Stimulated activated CD4-positive, alpha-beta T cell treated with anti-CD3 and anti-CD28 coated beads, TNF-alpha, amount 100 ng/mL, for 24 hours (primary cell): ENCODE measurements around the gene COL21A1.

ENCODE experiments used
- DNase-seq, 3 experiments: peaks; one replicate each; pipeline ENCODE4 v3.0.0-alpha.2; 2020; ENCODE audit warnings: low read depth in 3 of 3

Gene COL21A1

DNA sequence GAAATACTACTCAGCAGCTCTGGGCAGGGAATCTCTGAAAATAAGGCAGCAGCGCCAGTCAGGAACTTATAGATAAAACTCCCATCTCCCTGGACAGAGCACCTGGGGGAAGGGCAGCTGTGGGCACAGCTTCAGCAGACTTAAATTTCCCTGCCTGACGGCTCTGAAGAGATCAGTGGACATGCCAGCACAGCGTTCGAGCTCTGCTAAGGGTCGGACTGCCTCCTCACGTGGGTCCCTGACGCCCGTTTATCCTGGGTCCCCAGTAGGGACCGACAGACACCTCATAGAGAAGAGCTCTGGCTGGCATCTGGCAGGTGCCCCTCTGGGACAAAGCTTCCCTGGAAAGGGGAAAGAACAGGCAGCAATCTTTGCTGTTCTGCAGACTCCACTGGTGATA is 59.0 kb downstream of the COL21A1 start:
- no peak for DNase-seq

DNA sequence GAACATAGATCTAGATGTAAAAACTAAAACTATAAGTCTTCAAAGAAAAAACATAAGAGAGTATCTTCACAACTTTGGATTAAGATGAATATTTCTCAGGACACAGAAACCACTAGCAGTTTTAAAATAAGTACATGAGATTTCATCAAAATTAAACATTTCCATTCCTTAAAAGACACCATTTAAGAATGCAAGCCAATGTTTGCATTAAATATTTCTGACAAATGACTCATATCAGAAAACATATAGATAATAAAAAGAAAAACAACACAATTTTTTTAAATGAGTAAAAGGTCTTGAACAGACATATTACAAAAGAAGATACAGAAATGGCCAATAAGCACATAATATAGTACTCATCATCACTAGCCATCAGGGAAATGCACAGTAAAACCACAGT is 59.7 kb downstream of the COL21A1 start:
- no peak for DNase-seq

DNA sequence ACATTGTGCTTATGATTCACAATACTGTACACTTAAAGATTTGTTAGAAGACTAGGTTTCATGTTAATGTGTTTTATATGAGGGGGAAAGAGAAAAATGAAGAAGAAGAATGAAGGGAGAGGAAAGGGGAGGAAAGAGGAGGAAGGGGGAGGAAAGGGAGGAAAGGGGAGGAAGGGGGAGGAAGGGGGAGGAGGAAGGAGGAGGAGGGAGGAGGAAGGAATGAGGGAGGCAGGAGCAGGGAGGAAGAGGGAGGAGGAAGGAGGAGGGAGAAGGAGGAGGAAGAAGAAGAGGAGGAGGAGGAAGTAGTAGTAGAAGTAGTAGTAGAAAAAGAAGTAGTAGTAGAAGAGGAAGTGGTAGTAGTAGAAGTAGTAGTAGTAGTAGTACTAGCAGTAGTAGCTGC is 70.6 kb downstream of the COL21A1 start:
- no peak for DNase-seq

DNA sequence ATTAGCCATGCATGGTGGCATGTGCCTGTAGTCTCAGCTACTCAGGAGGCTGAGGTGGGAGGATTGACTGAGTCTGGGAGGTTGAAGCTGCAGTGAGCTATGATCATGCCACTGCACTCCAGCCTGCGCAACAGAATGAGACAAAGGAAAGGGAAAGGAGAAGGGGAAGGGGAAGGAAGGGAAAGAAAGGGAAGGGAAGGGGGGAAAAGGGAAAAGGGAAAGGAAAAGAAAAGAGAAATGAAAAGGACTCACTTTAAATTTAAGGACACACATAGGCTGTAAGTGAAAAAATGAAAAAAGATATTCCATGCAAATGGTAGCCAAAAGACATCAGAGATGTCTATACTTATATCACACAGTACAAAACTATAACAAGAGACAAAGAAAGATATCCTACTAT is 74.2 kb downstream of the COL21A1 start:
- no peak for DNase-seq

DNA sequence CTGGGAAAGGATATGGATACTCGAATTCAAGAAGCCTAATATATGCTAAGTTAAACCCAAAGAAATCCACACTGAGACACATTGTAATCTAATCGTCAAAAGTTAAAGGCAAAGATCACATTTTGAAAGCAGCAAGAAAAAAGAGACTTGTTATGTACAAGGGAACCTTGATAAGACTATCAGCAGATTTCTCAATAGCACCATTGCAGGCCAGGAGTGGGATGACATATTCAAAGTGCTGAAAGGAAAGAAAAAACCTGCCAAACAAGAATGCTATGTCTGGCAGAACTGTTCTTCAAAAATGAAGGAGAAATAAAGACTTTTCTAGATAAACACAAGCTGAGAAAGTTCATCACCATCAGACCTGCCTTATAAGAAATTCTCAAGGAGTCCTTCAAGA is 75.2 kb downstream of the COL21A1 start:
- DNase-seq: no peak

DNA sequence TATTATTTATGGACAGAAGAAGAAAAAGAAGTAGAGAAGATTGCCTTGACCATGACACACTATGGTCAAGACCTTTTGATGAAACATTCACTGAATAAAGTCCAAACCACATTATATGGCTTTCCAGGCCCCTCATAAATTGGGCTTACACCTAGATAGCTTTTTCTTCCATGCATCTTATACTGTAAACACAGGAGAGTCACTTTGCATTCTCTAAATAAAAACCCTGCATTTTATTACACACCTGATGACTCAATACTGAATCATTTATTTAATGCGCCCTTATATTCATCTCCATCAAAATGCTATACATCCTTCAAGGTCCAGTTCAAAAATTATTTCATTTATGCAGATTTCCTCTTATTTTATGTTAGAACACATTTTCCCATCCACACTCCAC is 78.0 kb downstream of the COL21A1 start:
- DNase-seq: no peak

DNA sequence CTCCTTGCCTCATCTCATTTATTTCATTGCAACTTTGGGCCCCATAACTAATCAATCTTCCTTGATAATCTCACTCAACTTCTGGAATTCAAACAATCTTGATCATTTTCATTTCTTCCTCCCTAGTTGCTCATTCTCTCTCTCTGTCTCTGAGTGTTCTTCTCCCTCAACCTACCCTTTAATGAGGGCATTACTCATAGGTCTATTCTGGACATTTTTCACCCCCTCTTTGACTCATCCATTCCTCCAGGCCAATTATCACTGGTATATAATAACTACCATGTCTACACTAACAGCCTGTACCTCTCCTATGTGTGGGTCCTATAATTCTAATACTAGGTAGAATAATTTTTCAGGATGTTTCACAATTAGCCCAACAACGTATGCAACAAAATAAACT is 78.8 kb downstream of the COL21A1 start:
- DNase-seq: no peak

DNA sequence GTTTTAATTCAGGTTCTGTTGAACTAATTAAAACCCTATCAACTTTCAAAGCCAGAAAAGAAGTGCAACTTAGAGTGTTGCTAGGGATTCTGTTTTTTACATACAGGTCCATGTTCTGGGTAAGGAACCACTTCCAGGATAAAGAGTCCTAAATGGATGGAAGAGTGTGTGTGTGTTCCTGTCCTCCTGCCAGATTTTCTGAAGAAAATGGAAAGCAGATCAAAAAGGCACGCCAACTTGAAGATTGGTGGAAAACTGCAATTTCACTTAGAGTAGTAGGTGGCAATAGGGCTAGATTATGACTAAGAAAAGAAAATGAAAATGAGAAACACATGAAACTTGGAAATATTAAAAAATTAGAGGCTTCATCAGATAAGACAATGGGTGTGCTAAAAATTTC is 85.3 kb downstream of the COL21A1 start:
- DNase-seq: no peak

DNA sequence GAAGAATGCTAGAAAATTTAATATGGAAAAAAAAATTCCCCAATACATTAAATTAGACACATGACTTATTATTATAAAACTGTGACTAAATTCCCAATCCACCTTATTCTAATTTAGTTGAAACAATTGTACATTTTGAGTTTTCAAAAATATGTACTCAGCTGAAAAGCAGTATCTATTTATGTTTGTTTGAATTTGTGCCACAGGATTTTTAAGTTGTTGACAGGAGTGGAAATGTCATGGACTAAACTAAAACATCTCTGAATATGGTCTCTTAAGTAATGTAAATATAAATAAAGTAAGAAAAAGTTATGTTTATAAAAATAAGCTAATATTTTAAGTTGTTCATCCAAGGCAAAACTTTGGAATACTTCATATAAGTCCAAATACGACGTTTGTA is 86.9 kb downstream of the COL21A1 start:
- DNase-seq: no peak

DNA sequence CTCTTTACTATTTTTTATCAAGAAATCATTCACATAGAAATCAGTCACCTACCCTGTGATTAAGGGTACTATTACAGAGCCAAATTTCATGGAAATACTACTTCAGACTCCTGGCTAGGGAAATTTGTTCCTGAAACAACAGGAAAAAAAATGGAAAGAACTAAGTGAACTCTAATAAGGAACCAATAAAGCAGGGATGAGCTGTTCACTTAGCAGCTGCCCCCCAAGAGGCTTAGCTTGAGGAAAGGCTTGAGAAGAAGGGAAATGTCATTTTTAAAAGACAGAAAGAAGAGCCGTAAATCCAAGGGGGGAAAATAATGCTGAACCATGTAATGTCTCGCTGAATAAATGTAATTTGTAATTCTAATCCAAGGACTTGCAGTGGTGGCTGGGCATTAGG is 88.8 kb downstream of the COL21A1 start:
- DNase-seq: no peak

GRCh38 chr6:56156643-56157042 is 90.7 kb downstream of the COL21A1 start:
- DNase-seq: no peak

- no peak for DNase-seq
These were observed 91.7 kb downstream of the COL21A1 start for GRCh38 chr6:56155634-56156141.

GRCh38 chr6:56154076-56154475 is 93.3 kb downstream of the COL21A1 start:
- DNase-seq: no peak

DNA sequence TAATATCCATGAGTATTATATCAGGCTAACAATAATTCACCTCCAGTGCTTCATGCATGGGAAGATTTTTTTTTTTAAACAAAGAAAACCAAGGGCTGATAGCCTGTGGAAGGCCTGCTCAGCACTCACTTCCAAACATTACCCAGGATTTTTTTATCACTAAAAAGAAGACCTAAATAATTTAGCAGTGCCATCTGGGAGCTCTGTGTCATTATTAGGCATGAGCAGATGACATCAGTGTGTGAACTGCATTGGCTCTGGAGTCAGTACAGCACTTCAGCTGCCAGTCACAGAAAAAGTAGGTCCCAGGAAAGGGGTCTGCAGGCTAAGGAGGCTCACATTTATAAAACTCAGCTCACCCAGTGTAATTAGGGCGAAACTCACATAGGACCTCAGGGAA is 94.8 kb downstream of the COL21A1 start:
- no peak for DNase-seq

- no peak for DNase-seq
These were observed 95.7 kb downstream of the COL21A1 start for GRCh38 chr6:56151609-56152224.

DNA sequence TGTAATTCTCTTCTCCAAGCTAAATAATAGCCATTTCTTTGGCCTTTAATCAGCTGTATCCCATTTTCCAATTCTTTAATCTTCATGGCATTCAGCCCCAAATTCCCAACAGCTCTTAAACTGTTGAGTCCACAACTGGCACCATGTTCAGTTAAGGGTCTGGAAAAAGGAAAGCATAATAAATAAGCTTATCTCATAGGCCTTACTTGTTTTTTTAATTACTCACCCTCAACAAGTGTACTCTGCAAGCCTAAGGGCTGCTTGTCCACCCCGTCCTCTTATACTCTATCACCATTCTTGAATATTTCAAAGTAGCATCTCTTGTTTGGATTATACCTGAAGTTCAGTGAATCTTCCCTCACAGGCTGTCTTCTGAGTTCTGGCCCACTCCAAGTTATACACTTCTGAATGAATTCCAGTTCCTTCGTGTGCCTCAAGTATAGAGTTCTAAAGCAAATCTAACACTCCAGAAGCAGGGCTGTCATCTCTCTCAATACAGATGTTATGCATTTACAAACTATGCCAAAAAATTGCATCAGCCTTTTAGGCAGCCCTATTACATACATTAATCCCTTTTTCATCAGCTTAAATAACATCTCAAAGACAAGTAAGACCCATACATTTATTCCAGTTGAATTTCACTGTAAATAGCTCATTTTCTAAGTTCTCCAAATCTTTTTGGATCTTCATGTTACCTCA is 98.7 kb downstream of the COL21A1 start:
- no peak for DNase-seq

GRCh38 chr6:56147766-56148165 is 99.6 kb downstream of the COL21A1 start:
- DNase-seq: no peak

DNA sequence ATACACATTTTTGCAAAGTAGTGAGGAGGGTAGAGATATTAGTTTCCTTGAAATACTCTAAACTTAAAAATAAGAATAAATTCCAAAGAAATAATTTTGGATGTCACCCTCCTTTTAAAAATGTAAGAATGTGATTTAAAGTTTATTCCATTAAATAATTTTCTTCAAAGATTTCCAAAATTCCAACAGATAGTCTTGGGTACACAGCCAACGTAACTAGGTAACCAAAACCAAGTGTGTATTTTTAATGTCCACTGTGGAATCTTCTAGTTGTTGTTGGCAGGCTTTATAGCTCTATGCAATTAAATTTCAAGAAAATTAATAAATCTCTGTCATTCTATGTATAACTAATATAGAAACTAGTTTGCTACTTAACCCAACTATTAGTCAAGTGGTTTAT is 101.3 kb downstream of the COL21A1 start:
- DNase-seq: no peak

- DNase-seq: no peak
These were observed 101.8 kb downstream of the COL21A1 start for GRCh38 chr6:56145616-56146015.

- no peak for DNase-seq
These were observed 102.6 kb downstream of the COL21A1 start for GRCh38 chr6:56144538-56145324.

- no peak for DNase-seq
These were observed 103.6 kb downstream of the COL21A1 start for GRCh38 chr6:56143796-56144195.

- DNase-seq: no peak
These were observed 107.3 kb downstream of the COL21A1 start for GRCh38 chr6:56140090-56140489.

DNA sequence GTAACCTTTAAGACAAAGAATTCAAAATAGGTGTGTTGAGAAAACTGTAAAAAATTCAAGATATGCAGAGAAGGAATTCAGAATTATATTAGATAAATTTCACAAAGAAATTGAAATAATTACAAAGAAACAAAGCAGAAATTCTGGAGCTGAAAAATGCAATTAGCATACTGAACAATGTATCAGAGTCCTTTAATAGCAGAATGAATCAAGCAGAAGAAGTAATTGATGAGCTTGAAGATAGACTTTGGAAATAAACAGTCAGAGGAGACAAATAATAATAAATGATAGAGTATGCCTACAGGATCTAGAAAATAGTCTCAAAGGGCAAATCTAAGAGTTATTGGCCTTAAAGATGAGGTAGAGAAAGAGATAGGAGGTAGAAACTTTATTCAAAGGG is 131.7 kb downstream of the COL21A1 start:
- no peak for DNase-seq
